MCF 10A (cell line): ENCODE measurements around the gene LPA. TPM values are rescaled to one million over a fixed set of nuclear protein-coding genes. Genes with fewer than 3 reads are reported as not detected.
A peak's percentile ranks its signal among the peaks of the same experiment; 100 is the strongest.

Experiments used
- BruUV-seq: library from RNA; stranded (reverse); fragments of 400-500 nt; replicated peaks from 2 replicates; lab custom pipeline; 2021; lab: Mats Ljungman, UMichigan
- CTCF ChIA-PET: fragments of 300-600 bp; sonication (Branson Sonifier 250); formaldehyde crosslinking; extraction: SDS; loops from one replicate; lab custom pipeline; 2021; ENCODE audit warnings: antibody characterized with exemption, inconsistent platforms; lab: Yijun Ruan, JAX
- POLR2A ChIA-PET: fragments of 300-600, 350-650 bp; sonication (Branson Sonifier 250); formaldehyde crosslinking; extraction: SDS; loops from one replicate; lab custom pipeline; 2020; ENCODE audit warnings: antibody characterized with exemption, inconsistent platforms; lab: Yijun Ruan, JAX
- DNase-seq: peaks from one replicate; pipeline ENCODE4 v3.0.0-alpha.2; 2018; ENCODE audit not compliant: unreplicated experiment
- H3K27ac Mint-ChIP-seq: one replicate; pipeline ENCODE4 v1.8.0; 2022; ENCODE audit warnings: mild to moderate bottlenecking, low read depth, mixed read lengths; ENCODE audit not compliant: unreplicated experiment
- H3K27me3 Mint-ChIP-seq: one replicate; pipeline ENCODE4 v1.8.0; 2022; ENCODE audit warnings: mixed read lengths; ENCODE audit not compliant: insufficient read depth, unreplicated experiment
- H3K36me3 Mint-ChIP-seq: one replicate; pipeline ENCODE4 v1.8.0; 2022; ENCODE audit warnings: mild to moderate bottlenecking, moderate library complexity, mixed read lengths; ENCODE audit not compliant: insufficient read depth, unreplicated experiment
- H3K4me1 Mint-ChIP-seq: one replicate; pipeline ENCODE4 v1.8.0; 2022; ENCODE audit warnings: mixed read lengths; ENCODE audit not compliant: insufficient read depth, unreplicated experiment
- H3K4me3 Mint-ChIP-seq: one replicate; pipeline ENCODE4 v1.8.0; 2022; ENCODE audit warnings: mild to moderate bottlenecking, moderate library complexity, mixed read lengths; ENCODE audit not compliant: unreplicated experiment
- H3K9me3 Mint-ChIP-seq: one replicate; pipeline ENCODE4 v1.8.0; 2022; ENCODE audit warnings: mixed read lengths; ENCODE audit not compliant: unreplicated experiment
- CTCF ChIP-seq: fragments of 200-600 bp; IDR thresholded peaks from one replicate; pipeline ENCODE4 v1.8.0; 2022; ENCODE audit warnings: antibody characterized with exemption, mild to moderate bottlenecking; ENCODE audit not compliant: unreplicated experiment
- intact Hi-C: fragments of 100-400 bp; cut with micrococcal nuclease; formaldehyde crosslinking; loops from 2 replicates; pipeline ENCODE4 v1.14.1; 2022
- total RNA-seq: library from RNA; stranded (reverse); gene quantifications from 2 replicates; pipeline ENCODE4 v1.2.3, GENCODE V29; 2022

The LPA gene
- total RNA-seq, 1 experiment from 2014 or later, result not detected

DNA sequence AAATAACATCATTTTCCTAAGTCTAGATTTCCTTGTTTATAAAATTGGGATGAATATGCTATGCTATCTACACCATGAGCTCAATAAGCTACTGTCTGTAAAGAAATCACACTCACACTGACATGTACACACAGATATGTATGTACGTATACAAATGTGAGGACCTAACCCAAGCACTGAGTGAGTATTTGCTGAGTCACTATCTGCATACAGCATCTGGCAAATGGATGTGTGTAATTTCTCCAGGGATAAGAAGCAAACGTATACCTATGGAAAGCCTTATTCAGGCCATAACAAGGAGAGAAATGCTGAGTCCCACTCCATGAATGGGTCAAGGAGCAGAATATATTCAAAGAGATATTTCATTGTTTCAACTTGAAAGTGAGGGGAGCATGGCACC lies 153.9 kb downstream of the LPA start:
- Mint-ChIP-seq H3K27me3 (no peaks in the 10 kb centered on the region), H3K9me3 (peaks cover 8% of the 10 kb centered on the region), H3K4me1 (no peaks in the 10 kb centered on the region), H3K27ac (no peak overlapping the region), H3K4me3 (no peak overlapping the region), H3K36me3 (no peaks in the 10 kb centered on the region)
- intact Hi-C loops, result no loop called here
- TF ChIP-seq CTCF, result no peak
- CTCF ChIA-PET, result interaction anchor here (0.6 to 1.7 kb wide), 3 partner anchors 55 to 230 kb away, joined by 3 to 5 read pairs (median 4); no protein-coding TSS in a partner anchor
- BruUV-seq, result no TSS peak
- DNase-seq, result peak; percentile 38
- POLR2A ChIA-PET, result no interaction called here

GRCh38 chr6:160509610-160510009 lies 154.5 kb downstream of the LPA start:
- intact Hi-C loops, result no loop called here
- Mint-ChIP-seq H3K4me3 (no peak overlapping the region), H3K27me3 (no peaks in the 10 kb centered on the region), H3K4me1 (no peaks in the 10 kb centered on the region), H3K9me3 (peaks cover 2% of the 10 kb centered on the region), H3K27ac (no peak overlapping the region), H3K36me3 (no peaks in the 10 kb centered on the region)
- TF ChIP-seq CTCF, result no peak
- POLR2A ChIA-PET, result no interaction called here
- CTCF ChIA-PET, result interaction anchor here (0.6 to 1.0 kb wide), 3 partner anchors 10 to 168 kb away, joined by 3 to 4 read pairs (median 3); no protein-coding TSS in a partner anchor
- no TSS peak for BruUV-seq
- DNase-seq, result no peak

- intact Hi-C loops, result no loop called here
- DNase-seq, result no peak
- ChIA-PET POLR2A (no interaction called here), CTCF (interaction anchor here (0.9 to 3.6 kb wide), 4 partner anchors 11 to 25 kb away, joined by 3 to 15 read pairs (median 4); no protein-coding TSS in a partner anchor)
- no peak for TF ChIP-seq CTCF
- H3K27ac Mint-ChIP-seq, result no peak overlapping the region
- H3K27me3 Mint-ChIP-seq, result no peaks in the 10 kb centered on the region
- no peaks in the 10 kb centered on the region for H3K9me3 Mint-ChIP-seq
- H3K4me1 Mint-ChIP-seq, result no peaks in the 10 kb centered on the region
- no peaks in the 10 kb centered on the region for H3K36me3 Mint-ChIP-seq
- BruUV-seq, result no TSS peak
- H3K4me3 Mint-ChIP-seq, result no peak overlapping the region
Observed at GRCh38 chr6:160508599-160508998, 155.5 kb downstream of the LPA start.

DNA sequence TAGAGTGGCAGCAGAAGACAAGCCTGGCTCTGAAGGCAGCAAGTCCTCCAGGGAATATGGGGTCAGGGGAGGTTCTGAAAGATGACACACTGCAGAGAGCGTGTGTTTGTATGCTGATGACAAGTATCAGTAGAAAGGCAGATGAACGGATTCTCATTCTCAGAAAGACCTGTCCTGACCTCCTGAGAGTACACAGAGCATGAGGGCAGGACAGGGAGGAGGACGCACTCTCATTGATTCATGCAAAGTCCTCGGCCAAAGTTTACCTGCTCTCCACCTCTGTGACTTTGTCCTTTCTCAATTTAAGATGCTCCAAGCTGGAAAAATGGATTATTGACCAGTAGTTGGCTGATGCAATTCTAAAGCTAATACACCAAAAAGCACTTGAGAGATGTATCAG lies 156.7 kb downstream of the LPA start:
- H3K4me3 Mint-ChIP-seq, result no peak overlapping the region
- ChIA-PET CTCF (interaction anchor here (3.6 kb wide), 1 partner anchor 12 kb away, joined by 15 read pairs; no protein-coding TSS in a partner anchor), POLR2A (interaction anchor here (0.6 kb wide), 1 partner anchor 152 kb away, joined by 3 read pairs; no protein-coding TSS in a partner anchor)
- no peaks in the 10 kb centered on the region for H3K4me1 Mint-ChIP-seq
- BruUV-seq, result no TSS peak
- TF ChIP-seq CTCF, result no peak
- DNase-seq, result no peak
- H3K36me3 Mint-ChIP-seq, result no peaks in the 10 kb centered on the region
- no peak overlapping the region for H3K27ac Mint-ChIP-seq
- no peaks in the 10 kb centered on the region for H3K9me3 Mint-ChIP-seq
- intact Hi-C loops, result no loop called here
- no peaks in the 10 kb centered on the region for H3K27me3 Mint-ChIP-seq
